ENCODE results near the gene AP1G2.

Gene AP1G2

DNA sequence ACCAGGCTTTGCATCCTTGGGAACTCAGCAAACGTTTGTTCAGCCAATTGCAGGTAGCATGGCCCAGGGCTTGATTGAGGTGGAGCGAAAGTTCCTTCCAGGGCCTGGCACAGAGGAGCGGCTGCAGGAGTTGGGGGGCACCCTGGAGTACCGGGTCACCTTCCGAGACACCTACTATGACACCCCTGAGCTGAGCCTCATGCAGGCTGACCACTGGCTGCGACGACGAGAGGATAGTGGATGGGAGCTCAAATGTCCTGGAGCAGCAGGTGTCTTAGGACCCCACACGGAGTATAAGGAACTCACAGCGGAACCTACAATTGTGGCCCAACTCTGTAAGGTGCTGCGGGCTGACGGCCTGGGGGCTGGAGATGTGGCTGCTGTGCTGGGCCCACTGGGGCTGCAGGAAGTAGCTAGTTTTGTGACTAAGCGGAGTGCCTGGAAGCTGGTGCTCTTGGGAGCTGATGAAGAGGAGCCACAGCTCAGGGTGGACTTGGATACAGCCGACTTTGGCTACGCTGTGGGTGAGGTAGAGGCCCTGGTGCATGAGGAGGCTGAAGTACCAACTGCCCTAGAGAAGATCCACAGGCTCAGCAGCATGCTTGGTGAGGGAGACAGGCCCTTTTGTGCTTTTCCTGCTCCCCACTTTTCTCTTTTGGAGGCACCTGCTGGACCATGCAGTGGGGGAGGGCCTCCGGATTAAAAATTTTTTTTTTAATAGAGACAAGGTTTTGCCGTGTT is 10.7 kb downstream of the AP1G2 start:
- no peak for DNase-seq

DNA sequence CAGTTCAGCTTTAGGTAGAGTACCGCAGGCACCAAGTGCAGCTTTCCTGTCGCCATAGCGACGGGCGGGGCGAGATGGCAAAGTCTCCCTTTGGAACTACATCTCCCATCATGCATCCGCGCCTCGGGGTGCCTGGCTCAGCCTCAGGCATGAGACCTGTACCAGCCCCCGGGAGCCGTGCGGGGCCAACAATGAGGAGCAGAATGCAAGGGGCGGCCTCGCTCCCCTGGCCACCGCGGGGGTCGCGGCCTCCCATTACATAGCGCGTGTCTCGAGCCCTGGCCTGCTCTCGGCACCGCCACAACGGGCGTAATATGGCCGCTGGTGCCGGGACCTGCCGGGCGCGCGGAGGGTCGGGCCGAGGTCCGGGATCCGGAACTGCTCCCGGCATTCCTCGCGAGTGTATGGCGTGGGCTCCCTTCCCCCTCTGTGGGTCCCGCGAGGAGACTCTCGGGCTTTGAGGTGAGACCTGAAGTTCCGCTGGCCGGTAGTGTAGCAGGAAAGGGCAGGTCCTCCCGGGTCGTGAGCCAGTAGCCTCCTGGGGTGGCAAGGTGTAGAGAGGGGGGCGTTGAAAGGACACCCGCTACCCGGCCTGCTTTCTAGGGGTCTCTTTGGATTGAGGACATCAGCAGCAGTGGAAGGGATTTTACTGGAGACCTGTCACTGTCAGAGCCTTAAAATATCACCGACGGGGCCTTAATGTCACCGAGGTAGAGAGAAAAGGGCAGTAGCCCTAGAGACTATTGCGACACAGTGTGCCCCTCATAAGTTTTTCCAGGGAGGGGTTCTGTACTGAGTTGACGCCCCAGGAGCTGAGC is 11.5 kb downstream of the AP1G2 start, which contains the start of gene THTPA:
Gene THTPA, plus strand, starts transcription at position 390 of the 818 bp plus-strand sequence. CDS start 487 bp downstream, outside the sequence.
- DNase-seq, result peak; percentile 96

DNA sequence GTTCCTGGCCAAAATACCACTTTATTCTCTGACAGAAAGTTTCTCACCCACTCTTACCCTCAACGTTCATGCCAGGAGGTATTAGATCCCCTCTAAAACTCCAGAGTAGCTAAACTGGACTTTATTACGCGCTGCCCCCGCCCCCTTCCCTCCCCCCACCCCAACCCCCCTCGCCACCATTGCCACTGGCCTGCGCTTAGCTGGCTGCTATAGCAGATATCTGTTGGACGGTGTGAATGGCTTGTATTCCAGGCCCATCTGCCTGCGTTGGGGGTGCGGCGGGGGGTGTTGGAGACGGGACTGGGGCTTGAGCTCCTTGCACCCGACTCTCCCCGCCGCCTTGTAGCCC is 12.1 kb downstream of the AP1G2 start:
- DNase-seq, result no peak

DNA sequence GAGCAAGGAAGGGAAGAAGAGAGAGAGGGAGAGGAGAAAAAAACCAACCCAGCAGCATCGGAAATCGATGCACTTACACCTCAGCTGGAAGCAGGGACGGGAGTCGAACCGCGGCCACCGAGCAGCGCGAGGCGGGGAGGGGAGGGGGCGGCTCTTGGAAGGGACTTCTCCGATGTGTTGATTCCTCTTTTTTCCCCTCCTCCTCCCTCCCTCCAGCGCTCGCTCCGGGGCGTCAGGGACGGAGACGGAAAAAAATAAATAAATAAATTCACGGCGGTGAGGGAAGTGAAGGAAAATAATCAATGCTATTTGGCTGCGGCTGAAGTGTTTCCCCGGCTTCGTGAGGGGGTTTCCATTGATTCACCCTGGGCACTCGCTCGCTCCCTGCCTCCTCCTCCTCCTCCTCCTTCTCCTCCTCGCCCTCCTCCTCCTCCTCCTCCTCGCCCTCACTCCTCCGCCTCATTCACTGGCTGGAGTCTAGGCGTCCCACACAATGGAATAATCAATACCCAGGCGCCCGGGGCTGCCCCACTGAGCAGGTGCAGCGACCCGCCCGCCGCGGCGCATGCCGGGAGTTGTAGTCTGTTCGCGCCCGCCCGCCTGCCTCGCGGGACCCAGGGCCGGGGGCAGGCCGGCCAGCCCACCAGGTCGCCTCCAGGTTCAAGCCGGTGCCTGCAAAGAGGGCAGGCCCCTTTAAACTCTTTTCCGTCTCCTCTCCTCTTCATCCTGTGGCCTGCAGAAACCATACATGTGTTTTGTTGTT is 16.1 kb downstream of the AP1G2 start, which contains the start of gene ZFHX2:
Gene ZFHX2, minus strand, starts transcription at position 500 of the 763 bp plus-strand sequence. CDS start 16,440 bp downstream, outside the sequence.
- DNase-seq, result peak; percentile 85

DNA sequence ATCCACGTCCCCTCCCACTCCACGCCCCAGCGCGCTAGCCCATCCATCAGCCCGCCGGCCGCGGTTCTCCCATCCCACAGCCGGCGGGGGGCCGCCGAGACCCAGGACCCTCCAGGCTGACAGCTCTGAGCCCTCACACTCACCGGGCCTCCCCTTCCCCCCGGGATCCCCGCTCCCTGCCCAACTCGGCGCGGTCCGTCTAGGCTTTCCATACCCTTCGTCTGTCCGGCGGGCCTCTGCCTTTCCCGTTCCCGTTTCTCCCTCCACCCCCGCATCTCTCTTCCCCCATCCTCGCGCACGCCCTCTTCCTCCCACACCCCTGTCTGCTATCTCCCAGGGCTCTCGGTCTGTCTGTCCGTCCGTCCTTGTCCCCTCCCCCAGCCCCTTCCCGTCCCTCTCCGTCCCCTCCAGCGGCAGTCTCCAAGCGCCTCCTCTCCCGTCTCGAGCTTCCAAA is 16.8 kb downstream of the AP1G2 start:
- no peak for DNase-seq

DNA sequence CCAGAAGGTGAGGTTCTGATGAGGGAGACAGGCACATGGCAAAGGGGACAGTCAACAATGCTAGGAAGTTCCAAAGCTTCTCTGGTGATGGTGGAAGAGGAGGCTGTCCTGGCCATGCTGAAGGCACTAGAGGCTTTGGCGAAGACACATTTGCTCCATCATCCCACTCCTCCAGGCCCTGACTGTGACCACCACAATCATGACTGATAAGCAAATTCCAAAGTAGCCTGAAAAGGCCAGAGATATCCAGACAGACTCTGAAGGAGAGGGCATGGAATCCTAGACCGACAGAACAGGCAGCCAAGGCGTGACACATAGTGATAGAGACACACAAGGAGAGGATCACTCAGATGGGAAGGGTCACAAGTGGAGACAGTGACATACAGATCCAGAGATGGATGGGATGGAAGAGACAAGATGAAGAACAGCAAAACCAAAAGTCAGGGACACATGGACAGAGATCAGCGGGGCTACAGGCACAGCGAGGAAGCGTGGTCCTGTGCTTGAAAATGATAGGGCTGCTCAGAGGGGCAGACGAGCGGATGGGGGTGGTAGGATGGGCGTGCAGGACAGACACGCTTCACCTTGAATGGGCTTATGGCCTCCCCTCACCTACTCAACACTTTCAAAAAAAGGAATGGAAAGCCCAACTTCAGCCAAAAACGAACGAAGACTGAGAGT is 17.3 kb downstream of the AP1G2 start:
- DNase-seq, result no peak

DNA sequence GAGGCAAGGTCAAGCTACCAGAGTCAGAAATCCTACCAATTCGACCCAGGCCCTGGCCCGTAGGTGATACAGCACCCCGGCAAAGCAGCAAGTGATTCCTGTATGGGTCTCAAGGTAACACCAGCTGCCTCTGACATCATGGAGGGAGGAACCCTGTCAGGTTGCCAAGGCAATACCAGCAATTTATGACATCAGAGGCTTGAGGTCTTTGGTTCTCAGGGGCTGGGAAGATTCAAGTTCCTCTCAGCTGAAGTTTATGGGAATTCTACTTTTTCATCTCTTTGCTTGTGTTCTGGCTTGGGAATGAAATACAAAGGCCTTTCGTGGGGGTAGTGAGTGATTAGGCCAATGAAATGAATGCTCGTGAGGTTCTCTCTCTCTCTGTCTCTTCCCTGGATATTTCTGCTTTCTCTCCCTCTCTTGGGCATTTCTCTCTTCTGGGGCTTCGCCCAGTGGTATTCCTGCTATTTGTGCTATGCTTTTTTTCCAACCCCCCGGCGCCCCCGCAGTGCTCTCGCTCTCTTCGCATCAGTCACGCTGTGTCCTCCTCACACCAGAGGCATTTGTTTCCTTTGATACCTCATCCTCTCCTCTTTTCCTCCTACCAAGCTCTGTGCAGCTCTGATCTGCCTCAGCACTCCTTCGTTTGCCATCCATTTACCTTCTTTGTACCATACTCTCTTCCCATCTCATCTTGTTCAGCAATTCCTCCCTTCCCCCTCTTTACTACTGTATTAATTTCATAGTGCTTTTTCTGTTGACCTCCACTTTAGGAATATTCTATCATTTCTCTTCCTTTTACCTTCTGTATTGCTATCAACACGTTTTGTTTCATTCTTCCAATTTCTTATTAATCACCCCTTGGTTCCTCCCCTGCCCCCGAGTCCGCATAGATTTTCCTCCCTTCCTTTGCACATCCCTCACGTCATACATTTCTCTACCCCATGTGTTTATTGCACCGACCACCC is 19.0 kb downstream of the AP1G2 start:
- DNase-seq, result no peak

DNA sequence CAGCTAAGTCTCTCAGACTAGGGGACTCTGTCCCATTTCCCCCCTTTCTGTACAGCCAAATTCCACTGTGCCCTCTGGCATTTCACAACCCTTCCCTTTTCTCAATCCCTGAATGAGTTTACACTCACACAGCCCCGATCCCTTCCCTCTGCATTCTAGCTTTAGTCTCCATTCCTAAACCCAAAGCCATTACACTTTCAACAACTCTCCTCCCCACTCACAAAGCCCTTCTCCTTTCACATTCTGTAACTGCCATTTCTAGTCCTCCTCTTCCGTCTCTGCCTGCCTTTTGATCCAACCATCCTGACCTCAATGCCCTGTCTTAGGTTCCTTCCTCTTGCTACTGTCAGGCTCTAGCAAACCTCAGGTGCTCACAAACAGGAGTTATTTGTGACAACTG is 19.7 kb downstream of the AP1G2 start:
- DNase-seq, result no peak

DNA sequence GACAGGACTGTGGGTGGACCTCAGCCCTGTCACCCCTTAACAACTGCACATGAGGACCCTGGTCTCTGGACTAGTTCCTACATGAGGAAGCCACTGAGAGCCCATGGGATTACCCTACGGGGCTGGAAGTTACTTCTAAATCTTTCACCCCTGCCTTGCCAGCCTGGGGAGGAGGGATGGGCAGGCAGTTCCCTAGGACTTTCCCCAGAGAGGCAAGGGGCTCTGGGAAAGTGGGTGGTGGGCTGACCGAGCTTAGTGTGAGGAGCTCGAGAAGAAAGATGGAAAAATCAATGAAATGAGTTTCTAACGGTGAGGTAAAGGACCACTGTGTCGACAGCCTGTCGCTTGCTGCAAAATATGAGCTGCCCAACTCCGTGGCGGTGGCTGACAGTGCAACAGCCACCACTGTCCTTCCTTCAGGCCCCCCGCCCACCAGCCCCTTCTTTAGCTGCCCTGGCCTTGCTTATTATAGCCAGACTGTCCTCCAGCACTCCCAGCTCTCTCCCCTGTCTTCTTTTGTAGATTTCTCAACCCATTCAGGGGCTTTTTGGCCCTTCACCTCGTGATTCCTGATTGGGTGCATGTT is 21.0 kb downstream of the AP1G2 start:
- DNase-seq, result no peak

DNA sequence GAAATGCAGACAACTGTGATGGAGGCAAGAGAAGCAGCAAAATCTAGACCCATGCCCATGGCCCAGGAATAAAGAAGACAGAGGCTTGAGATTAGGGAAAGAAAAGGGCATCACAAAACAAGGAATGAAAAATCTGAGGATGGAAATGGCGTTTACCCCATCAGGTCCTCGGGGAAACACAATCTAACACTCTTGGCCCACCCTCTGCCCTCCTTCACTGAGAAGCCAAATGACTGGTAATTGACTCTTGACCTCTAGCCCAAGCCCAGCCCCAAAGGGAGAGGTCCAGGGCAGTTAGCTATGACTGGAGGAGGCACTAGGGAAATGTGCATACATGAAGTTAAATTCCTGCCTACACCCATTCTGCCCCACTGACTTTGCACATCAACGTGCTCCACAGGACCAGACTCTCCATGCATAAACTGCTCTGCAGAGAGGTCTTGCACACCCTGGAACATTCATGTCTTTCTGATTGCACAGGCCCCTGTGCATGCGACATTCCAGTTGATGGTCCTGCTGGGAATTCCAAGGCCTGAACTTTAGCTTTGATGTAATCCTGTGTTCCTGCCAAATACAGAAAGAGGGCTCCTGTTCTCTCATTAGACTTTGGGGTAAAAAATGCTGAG is 21.7 kb downstream of the AP1G2 start:
- DNase-seq, result no peak

DNA sequence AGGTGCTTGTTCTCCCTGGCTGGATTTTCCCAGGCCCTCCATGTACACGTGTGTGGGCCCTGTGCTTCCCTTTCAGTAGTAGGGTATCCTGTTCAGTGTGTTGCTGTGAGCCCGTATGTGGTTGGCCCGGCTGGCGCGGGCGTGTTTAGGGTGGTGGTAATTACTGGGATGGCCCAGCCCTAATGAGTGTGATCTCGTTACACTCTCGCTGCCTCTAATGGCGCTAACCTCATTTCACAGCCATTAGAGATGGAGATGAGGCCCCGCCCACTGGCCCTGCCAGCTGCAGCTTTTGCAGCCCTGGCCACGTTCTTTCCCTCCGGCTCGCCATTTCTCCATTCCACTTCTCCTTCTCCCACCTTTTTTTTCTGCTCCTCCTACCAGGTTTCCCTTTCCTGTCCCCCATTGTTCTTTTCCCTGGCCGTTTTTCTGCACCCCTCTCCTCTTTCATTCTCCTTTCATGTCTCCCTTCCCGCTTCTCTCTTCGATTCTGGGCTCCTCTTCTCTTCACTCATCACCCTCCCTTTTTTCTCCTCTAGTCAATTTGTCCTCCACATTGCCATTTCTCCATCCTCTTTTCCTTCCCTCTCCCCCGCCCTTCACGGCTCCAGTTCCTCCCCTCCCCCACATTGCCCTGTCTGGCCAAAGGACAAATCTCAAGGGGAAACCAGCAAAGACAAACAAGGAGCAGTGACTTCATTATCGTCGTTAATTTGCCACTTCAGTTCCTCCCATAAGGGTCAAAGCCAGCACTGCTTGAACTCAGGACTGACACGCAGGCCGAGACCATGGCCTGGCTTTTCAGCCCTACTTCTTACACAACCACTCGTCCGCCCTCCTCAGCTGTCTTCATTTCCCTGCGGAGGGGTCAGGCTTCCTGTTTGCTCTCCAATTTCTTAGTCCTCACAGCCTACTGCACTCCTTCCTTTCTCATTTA is 22.8 kb downstream of the AP1G2 start:
- no peak for DNase-seq

DNA sequence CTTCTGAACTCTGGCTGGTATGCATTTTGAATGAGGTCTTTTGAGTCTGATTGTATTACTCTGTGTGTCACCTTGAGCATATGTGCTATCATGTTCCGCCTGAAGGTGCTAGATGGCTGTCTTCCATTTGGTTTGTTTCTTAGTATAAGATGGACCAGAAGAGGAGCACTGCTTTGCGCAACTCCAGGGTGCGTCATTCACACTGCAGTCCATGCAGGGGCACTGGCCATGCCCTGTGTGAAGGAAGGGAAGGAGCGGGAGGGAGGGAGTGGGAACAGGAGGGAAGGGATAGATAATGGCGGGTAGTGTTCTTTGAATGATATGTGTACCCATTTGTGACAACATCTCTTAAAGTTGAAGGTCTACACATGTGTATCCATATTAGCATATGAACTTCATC is 24.2 kb downstream of the AP1G2 start:
- DNase-seq, result no peak

DNA sequence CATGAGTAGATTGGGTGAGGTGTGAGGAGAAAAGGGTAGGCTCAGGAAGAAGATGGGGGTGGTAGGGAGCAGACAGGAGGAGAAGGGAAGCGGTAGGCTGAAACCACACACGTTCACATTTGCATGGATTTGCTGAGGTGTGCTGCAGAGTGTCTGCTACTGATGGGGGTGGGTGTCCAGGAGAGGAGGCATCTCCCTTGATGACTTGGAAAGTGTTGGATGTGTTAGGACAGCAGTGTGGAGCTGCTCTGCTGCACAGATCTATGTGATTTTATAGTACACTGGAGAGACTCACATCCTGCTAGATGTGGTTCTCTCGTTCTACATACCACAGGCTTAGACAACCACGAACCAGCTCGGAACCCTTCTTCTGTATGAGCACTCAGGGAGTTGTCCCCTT is 25.3 kb downstream of the AP1G2 start:
- DNase-seq, result no peak

DNA sequence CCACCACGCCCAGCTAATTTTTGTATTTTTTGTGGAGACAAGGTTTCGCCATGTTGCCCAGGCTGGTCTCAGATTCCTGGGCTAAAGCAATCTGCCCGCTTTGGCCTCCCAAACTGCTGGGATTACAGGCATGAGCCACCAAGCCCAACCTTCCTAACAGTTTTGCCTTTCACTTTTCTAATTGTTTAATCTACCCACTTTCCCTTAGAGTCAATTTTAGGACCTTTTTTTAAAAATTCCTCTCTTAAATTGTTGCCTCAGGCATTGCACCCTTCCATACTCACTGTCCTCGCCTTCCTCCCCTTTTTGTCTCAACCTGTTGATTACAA is 27.5 kb downstream of the AP1G2 start:
- DNase-seq, result no peak

DNA sequence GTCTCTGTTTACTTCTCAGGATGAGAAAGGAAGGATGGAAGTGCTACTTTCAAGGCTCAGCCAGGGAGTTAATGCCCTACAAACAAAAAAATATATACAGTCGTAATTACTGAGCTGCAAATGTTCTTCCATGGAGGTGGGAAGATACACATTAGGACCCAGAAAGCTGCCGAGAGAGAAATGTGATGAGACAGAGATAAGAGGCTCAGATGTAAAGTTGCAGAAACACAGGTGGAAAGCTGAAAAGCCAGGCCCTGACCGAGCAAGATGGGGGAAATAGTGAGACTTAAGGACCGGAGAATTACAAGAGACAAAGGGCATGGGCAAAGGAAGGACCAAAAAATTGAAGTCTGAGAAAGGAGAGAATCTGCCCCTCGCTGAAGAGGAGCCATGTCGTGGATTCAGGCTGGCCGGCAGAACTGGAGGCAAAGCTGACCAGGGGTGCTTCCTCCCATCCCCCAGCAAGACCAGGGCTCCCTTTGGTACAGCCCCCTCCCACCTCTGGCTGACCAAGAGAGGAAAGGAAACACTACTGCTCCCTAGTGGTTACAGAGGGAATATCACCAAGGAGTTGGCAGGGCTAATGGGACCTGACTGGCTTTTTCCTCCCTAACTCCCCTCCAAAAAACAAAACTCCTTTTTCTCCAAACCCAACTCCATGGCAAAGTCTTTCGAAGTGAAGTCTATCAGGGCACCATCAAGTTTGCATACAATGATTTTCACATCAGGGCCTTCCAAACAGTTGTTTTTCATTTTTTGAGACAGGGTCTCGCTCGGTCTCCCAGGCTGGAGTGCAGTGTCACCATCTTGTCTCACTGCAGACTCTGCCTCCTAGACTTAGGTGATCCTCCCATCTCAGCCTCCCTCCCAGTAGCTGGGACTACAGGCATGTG is 28.1 kb downstream of the AP1G2 start:
- peak; percentile 19 for DNase-seq

DNA sequence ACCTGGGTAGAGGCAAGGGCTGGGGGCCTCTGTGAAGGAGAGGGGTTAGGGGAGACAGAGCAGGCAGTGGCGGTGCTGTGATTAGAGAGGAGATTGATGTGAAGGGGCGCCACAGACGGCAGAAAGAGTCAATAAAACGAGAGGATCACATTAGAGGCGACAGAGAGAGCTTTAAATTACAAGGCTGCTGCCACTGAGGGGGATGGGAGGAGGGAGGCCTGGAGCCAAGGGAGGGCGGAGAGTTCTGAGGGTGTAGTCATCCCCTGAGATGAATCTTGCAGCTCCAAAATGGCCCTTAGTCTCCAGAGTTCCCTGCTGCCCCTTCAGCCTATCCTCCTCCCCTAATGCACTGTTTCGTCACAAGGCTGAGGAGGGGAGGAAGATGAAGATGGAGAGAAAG is 28.8 kb downstream of the AP1G2 start:
- DNase-seq, result no peak

DNA sequence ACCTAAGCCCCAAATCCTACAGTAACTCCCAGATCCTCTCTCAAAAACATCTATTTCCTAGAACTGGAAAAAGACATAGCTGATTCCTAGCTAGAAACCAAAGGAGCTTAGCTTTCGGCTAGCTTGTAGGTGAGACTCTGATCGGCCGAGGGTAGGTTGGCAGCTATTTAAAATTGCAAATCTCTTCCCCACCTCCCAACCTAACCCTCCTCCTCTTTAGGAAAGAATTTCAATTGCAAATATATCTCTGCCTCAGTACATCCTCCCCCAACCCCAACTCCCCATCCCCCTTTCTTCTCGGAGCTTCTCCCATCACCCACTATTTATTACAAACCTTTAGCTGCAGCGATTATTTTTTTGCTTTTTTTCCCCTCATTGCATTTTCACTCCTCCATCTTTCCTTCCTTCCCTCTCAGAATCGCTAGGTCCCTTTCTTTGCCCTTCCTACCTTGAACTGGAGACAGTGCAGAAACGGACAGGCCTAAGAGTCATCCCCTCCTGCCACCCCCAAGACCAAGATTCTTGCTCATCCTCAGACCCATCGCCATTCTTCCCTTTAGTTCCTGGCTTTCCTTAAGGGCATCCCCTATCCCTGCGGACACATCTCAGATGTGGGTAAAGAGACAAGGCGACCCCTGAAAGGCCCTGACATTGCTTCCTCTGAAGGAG is 29.4 kb downstream of the AP1G2 start:
- no peak for DNase-seq
